Neural progenitor cell (in vitro differentiated cells): ENCODE measurements around the gene NOM1.

ENCODE experiments used
- EZH2phosphoT487 ChIP-seq: fragments of 200-600 bp; sonication (generic); IDR thresholded peaks from 2 replicates; pipeline ENCODE4 v1.6.1; 2017; ENCODE audit warnings: antibody characterized with exemption
- TF ChIP-seq, protein P1 (sequence below): fragments of 200-600 bp; sonication (generic); IDR thresholded peaks from 2 replicates; pipeline ENCODE4 v1.5.1; 2017; ENCODE audit warnings: antibody characterized with exemption, mild to moderate bottlenecking

DNA sequence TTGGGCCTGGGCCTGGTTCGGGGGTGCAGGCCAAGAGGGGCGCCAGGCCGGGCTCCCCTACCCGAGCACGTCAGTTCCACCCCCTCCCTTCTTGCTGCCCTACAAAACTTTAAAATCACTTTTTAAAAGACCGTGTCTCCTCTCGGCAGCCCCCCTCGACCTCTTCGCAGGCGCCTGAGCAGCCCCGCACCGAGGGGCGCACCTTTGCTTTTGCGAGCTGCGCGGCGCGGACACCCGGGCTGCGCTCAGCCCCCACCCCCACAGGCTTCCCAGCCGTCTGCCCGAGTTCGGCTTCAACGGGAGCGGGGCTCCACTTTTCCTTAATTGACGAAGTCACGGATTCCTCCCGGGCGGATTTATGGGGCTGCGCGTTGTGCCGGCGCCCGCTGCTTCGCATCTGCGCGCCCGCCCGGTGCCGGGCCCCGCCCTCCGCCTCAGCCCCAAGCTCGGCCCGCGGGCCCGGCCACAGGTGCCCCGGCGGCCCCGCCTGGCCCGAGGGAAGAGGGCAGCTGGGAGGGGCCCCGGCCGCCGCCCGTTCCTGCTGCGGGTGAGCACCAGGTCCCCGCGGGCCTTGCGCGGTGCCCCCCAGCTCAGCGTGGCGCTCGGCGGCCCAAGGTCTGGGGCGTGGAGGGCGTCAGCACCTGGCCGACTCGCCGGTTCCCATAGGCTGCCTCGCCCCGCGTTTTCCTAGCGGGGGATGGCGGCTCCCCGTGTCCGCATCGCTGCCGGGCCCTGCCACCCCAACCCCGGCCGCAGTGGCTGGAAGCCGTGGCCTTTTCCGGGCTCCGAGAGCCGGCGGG, 71.8 kb downstream of the NOM1 start:
- TF ChIP-seq, protein P1, sequence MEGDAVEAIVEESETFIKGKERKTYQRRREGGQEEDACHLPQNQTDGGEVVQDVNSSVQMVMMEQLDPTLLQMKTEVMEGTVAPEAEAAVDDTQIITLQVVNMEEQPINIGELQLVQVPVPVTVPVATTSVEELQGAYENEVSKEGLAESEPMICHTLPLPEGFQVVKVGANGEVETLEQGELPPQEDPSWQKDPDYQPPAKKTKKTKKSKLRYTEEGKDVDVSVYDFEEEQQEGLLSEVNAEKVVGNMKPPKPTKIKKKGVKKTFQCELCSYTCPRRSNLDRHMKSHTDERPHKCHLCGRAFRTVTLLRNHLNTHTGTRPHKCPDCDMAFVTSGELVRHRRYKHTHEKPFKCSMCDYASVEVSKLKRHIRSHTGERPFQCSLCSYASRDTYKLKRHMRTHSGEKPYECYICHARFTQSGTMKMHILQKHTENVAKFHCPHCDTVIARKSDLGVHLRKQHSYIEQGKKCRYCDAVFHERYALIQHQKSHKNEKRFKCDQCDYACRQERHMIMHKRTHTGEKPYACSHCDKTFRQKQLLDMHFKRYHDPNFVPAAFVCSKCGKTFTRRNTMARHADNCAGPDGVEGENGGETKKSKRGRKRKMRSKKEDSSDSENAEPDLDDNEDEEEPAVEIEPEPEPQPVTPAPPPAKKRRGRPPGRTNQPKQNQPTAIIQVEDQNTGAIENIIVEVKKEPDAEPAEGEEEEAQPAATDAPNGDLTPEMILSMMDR: no peak
- peak; percentile 97 for TF ChIP-seq EZH2phosphoT487
